CD4-positive, alpha-beta T cell treated with Interleukin-17A for 4 hours (primary cell): Measurements from ENCODE around the gene TBC1D14.

Experiments
- DNase-seq: peaks from one replicate; pipeline ENCODE4 v3.0.0-alpha.2; 2020; ENCODE audit warnings: mixed read lengths

The TBC1D14 gene

DNA sequence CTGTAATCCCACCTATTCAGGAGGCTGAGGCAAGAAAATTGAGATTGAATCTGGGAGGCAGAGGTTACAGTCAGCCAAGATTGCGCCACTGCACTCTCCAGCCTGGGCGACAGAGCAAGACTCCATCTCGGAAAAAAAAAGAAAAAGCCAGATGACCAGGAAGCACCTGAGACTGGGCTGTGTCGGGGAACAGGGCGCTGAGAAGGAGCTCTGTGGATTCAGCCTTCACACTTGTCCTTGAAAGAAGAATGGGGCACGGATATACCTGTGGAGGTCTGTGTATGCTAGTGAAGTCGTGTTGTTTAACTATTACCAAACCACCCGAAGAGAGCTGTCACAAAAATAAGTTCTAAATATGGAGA is 94.2 kb downstream of the TBC1D14 start:
- no peak for DNase-seq

- no peak for DNase-seq
Observed at GRCh38 chr4:7004331-7004730, 94.7 kb downstream of the TBC1D14 start.

DNA sequence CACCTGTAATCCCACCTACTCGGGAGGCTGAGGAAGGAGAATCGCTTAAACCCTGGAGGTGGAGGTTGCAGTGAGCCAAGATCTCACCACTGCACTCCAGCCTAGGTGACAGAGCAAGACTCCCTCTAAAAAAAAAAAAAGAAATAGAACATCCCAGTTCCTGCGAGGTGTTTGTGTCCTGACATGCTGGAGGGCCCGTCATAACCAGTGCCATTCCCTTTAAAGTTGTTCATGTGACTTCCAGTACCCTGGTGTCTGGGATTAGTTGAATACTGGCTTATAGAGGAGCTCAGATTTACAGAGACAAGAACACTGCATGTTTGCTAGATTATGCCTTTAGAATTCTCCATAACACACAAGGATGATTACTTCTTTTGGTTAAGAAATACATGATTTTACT is 95.9 kb downstream of the TBC1D14 start:
- DNase-seq: no peak

- no peak for DNase-seq
Observed at GRCh38 chr4:7006411-7006810, 96.8 kb downstream of the TBC1D14 start.

DNA sequence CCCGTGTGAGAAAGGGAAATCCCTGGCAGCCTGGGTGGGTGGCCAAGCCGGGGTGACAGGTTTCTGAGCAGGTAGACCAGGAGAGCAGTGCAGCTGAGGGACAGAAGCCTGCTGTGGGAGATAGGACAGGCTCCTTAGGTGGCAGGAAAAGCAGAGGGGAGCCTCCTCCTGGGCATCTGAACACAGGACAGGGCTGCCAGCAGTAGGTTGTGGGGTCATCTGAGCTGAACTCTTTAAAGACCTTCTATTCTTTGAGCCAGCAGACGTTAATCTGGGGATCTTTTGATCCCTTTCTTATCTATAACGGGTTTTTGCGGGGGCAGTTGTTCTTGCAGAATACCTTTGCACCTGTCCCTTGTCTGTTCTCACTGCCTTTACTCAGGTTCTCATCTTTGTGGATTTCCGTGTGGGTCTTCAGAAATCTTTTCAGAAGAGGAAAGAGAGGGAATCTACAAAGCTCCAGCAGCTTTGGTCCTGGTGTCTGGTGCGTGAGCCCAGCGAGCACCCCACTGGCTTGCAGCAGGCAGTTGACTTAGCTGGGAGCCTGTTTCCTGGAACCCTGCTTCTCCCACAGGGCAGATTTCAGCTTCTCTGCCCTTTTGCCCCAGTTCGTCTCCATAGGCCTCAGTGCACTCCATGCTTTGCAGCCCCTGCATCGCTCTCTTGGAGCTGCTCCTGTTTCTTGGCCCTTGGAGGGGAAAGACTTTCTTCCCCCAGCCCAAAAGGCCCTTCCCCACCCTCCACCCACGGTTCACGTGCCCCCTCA is 97.7 kb downstream of the TBC1D14 start:
- DNase-seq: no peak

DNA sequence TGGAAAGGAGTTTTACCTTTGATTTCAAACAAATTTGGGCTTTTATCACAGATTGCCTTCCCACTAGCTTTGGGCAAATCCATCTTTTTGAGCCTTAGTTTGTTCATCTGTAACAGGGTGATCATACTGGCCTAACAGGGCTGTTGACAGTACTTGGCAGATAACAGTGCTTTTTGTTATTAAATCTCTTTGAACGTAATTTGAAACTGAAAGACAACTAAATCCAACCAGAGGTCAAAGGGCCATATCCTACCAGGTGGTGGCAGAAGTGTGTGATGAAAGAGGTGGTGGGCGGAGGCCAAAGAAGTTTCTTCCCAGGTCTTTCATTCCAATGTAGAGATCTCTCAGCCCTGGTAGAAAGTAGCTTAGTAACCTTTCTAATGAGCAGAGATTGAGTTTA is 98.3 kb downstream of the TBC1D14 start:
- no peak for DNase-seq

- no peak for DNase-seq
Observed at GRCh38 chr4:7009564-7009963, 99.9 kb downstream of the TBC1D14 start.

DNA sequence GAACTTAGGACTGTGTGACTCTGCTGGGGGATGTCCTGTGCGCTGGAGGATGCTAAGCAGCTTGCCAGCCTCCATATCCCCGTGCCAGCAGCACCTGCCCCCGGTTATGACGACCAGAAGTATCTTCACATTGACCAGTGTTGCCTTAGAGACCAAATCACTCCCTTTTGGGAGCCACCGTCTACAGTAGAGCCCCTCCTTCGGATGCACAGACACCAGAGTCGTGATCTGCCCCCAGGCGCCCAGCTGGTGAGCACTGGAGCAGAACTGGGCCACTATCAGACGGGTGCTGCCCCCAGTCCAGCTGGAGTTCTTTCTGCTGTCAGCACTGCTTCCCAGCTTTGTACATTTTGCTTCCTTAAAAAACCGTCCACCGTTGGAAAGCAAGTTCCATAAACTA is 103.5 kb downstream of the TBC1D14 start:
- no peak for DNase-seq

- DNase-seq: no peak
Observed at GRCh38 chr4:7014815-7015214, 105.2 kb downstream of the TBC1D14 start.

GRCh38 chr4:7015383-7016035 is 105.9 kb downstream of the TBC1D14 start:
- no peak for DNase-seq

- DNase-seq: no peak
Observed at GRCh38 chr4:7016086-7016485, 106.5 kb downstream of the TBC1D14 start.

GRCh38 chr4:7016512-7016911 is 106.9 kb downstream of the TBC1D14 start:
- no peak for DNase-seq

GRCh38 chr4:7017446-7018048 is 107.9 kb downstream of the TBC1D14 start:
- no peak for DNase-seq

DNA sequence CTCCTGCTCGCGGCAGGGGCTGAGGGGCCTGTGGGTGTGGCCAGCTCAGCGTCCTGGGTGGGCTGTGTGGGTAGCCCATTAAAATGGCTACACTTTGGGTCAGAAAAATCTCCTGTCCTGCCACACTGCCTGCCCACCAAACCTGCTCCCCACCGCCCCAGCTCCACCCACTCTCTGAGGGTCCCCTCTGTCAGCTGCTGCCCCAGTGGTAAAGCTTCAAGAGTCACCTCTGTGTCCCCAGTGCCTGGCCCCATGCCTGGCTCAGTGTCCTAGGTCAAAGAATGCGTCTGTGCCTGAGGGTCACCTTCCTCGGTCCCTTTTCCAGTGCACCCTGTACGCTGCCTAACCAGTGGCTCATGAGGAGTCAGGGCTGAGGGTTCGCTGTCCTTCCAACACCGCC is 108.7 kb downstream of the TBC1D14 start:
- DNase-seq: no peak

DNA sequence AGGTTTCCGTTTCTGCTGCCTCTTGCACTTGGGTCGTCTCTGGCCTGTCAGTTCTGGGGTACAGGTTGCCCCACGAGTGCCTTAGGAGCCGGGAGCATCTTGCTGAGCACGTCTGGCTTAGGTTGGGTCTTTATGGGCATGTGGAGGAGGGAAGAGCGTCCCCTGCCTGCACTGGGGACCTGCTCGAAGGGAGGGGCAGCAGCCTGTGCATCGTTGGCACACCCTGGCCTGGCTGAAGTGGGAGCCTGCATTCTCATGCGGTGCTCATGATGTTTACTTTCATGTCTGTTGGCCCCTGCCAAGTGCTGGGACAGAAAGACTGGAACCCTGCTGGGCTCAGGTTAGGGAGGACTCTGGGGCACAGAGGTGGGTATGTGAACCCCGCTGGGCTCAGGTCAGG is 109.7 kb downstream of the TBC1D14 start:
- DNase-seq: no peak

DNA sequence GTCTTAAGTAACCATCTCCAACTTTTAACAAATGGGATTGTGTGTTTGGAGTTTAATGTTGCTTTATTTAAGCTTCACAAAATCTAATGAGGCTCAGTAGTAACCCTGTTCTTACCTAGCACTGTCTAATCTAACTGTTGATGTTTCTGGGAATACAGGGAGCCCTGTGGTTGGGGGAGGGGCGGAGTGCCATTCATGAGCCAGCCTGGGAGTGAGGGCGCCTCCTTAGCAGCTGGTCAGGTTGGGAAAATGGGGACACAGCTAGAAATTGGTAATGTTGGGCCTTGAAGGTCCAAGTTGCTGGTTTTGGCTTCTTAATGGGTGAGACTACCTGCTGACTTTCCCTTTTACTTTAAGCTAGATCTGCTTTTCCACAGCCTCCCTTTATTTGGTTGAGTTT is 110.7 kb downstream of the TBC1D14 start:
- no peak for DNase-seq

- no peak for DNase-seq
Observed at GRCh38 chr4:7020856-7021255, 111.2 kb downstream of the TBC1D14 start.

DNA sequence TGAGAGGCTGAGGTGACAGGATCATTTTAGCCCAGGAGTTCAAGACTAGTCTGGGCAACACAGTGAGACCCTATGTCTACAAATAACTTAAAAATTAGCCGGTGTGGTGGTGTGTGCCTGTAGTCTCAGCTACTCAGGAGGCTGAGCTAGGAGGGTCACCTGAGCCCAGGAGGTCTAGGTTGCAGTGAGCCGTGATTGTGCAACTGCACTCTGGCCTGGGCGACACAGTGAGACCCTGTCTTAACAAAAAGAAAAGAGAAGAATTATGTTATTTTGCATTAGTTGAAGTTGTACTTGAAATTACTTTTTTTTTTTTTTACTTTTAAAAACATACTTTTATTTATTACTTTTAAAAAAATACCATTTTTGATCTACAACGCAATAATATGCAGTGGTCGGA is 111.7 kb downstream of the TBC1D14 start:
- DNase-seq: no peak

DNA sequence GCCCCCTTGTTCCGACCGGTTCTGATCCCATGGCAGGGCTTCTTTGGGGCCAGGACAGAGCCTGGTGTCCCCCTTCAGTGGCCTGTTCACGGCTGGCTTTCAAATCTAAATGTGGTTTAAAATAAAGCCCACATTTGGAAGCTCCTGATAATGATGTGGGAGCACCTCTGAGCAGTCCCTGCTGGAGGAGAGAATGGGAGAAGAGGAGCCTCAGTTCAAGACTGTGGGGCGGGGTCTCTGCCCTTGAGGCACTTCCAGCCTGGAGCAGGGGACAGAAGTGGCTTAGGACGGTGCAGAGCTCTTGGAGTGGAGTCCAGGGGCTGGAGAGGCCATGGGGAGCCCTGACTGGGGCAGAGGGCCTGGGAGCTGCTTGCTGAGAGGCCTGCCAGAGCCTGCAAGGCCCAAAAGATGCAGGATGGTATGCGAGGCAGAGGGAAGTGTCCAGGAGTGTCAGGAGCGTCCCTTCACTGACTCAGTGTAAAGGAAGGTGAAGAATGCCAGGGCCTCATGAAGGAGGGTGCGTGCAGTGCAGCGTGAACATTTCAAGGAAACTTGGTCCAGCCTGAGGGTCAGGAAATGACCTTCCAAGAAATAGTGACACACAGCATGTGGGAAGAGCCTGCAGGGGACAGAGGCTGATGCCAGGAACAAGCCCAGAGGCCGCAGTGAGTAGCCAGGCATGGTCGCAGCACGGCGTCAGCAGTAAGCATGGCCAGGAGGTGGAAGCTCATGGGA is 112.5 kb downstream of the TBC1D14 start:
- no peak for DNase-seq

DNA sequence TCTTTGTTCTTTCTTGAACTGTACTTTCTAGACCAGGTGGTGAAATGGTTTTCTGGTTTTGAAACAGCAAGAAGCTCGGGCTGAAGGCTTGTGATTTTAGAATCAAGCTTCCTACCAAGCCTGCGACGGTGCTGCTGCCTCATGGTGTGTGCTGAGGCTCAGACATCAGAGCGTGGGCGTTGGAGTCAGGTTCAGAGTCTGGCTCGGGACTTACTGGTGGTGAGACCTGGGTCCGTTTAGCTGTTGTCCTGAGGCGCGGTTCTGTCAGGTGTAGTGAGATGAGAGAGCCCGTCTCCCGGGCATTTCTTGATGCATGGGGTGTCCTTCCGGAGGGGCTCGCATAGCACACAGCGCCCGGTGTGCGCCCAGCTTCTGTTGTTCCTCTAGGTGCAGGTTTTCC is 113.9 kb downstream of the TBC1D14 start:
- no peak for DNase-seq

DNA sequence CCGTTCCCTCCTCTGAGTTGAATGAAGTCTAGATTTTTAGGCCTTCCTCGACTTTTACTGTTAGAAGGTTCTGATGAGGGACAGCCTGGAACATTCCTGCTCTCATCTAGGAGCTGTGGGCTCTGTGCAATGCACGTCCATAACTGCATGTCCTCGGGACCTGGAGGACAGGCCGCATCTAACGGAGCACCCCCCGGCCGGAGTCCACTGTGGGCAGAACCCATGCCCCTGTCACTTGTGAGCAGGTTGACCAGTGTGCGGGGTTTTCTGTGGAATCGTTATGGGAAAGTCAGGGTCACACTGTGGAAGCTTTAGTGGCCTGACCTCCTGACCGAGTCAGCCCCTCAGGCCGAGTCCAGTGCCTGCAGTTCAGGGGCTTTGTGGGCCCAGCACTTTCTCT is 114.3 kb downstream of the TBC1D14 start:
- DNase-seq: no peak

DNA sequence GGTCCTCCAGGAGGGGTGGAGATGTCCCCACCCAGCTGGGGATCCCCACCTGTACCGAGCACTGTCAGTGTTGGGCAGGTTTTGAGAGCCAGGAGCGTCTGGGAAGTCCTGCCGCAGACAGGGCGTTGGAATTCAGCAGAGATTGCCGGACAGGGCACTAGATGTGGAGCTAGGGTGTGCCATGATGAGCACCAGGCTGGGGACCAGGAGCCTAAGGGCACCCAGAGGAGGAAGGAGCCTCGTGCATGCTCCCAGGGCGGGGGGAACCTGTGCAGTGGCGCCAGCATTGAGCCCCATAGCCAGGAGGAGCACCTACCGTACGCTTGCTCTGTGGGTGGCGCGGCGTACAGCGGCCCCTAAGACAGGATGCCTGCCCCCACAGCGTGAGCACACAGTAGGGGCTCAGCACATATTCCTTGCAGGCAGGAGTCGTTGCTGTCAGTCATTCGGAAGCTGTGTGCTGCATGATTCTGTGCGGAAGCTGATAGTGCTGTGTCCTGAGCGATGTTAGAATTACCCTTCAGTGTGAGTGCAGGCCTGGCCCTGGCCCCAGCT is 114.8 kb downstream of the TBC1D14 start:
- DNase-seq: no peak

- DNase-seq: no peak
Observed at GRCh38 chr4:7025040-7025602, 115.5 kb downstream of the TBC1D14 start.
